Effector memory CD8-positive, alpha-beta T cell (primary cell): ENCODE results near the gene SLC25A11.

ENCODE experiments used
- ATAC-seq: fragments of 150-1000 bp; cut with Tn5 transposase; replicated peaks from 2 replicates; pipeline ENCODE4 v1.10.0; 2021; ENCODE audit warnings: mild to moderate bottlenecking, moderate library complexity
- DNase-seq, 3 experiments: peaks; one replicate each; pipeline ENCODE4 v3.0.0; 2021
- H3K27ac Mint-ChIP-seq, 2 donors: one replicate each; pipeline ENCODE4 v1.8.0; 2022; ENCODE audit warnings: mild to moderate bottlenecking in 2 of 2, mixed read lengths in 2 of 2, moderate library complexity in 2 of 2
- H3K27me3 Mint-ChIP-seq, 2 donors: one replicate each; pipeline ENCODE4 v1.8.0; 2022; ENCODE audit warnings: mixed read lengths in 2 of 2
- H3K36me3 Mint-ChIP-seq: one replicate; pipeline ENCODE4 v1.8.0; 2022; ENCODE audit warnings: mild to moderate bottlenecking, moderate library complexity, mixed read lengths; ENCODE audit not compliant: insufficient read depth
- H3K4me1 Mint-ChIP-seq, 2 donors: one replicate each; pipeline ENCODE4 v1.8.0; 2022; ENCODE audit warnings: low read depth in 2 of 2, mixed read lengths in 2 of 2
- H3K4me3 Mint-ChIP-seq, 2 donors: one replicate each; pipeline ENCODE4 v1.8.0; 2022; ENCODE audit warnings: mild to moderate bottlenecking in 2 of 2, mixed read lengths in 2 of 2, moderate library complexity in 2 of 2
- H3K9me3 Mint-ChIP-seq, 2 donors: one replicate each; pipeline ENCODE4 v1.8.0; 2022; ENCODE audit warnings: mixed read lengths in 2 of 2

Gene SLC25A11

DNA sequence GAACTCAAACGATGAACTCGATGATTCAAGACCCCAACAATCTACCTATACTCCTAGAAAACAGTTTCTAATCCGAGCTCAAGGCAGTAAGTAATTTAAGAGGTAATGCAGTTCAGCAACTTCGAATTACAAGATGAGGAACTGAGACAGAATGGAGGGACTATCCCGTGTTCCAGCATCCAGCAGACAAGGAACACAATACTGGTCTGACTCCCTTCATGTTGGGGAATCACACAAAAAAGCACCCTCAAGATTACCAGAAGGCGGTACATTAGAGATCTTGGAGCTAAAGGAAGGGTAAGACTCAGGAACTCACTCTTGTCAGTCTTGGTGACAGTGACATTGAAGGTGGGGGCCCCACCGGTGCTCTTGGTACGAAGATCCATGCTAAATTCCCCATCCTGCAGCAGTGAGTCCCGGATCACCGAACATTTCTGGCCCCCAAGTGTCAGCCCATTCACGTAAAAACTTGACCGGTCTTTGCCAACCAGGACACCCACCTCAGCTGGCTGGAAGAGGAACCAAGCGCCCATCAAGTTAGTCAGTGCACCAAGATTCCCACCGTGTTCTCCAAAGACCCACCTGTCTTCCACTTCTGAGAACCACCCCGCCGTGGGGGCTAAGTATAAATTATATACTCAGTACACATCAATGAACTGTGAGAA lies 6.6 kb upstream of the SLC25A11 start:
- peak overlapping the region; percentile 32 to 94 for H3K27ac Mint-ChIP-seq
- no peak for ATAC-seq
- no peaks in the 10 kb centered on the region for H3K27me3 Mint-ChIP-seq
- H3K4me1 Mint-ChIP-seq, result peaks cover 63 to 64% of the 10 kb centered on the region in 2 donors
- H3K9me3 Mint-ChIP-seq, result no peaks in the 10 kb centered on the region
- no peak for DNase-seq
- H3K4me3 Mint-ChIP-seq, result peak overlapping the region; percentile 94
- H3K36me3 Mint-ChIP-seq, result peaks cover 59% of the 10 kb centered on the region

GRCh38 chr17:4945944-4946280 lies 6.1 kb upstream of the SLC25A11 start:
- peak overlapping the region; percentile 94 for H3K4me3 Mint-ChIP-seq
- H3K27me3 Mint-ChIP-seq, result no peaks in the 10 kb centered on the region
- no peaks in the 10 kb centered on the region for H3K9me3 Mint-ChIP-seq

GRCh38 chr17:4945176-4945943 lies 5.5 kb upstream of the SLC25A11 start:
- Mint-ChIP-seq H3K27ac (peak overlapping the region; percentile 94 to 95), H3K27me3 (no peaks in the 10 kb centered on the region), H3K36me3 (peaks cover 68% of the 10 kb centered on the region), H3K4me3 (peak overlapping the region; percentile 94), H3K4me1 (peaks cover 61 to 63% of the 10 kb centered on the region in 2 donors), H3K9me3 (no peaks in the 10 kb centered on the region)
- DNase-seq, result peak; percentile 59 to 65 (median 61)
- peak; percentile 25 for ATAC-seq

More at GRCh38 chr17:4945944-4946280, 6.1 kb upstream of the SLC25A11 start:
- Mint-ChIP-seq H3K4me1 (peaks cover 64 to 65% of the 10 kb centered on the region in 2 donors), H3K27ac (peak overlapping the region; percentile 32 to 94), H3K36me3 (peaks cover 64% of the 10 kb centered on the region)
- no peak for DNase-seq
- ATAC-seq, result no peak

GRCh38 chr17:4944554-4945175 lies 4.8 kb upstream of the SLC25A11 start:
- DNase-seq (no peak), ATAC-seq (no peak)
- Mint-ChIP-seq H3K27me3 (no peaks in the 10 kb centered on the region), H3K4me1 (peaks cover 59 to 60% of the 10 kb centered on the region in 2 donors), H3K27ac (peak overlapping the region; percentile 94 to 95), H3K4me3 (peak overlapping the region; percentile 94), H3K36me3 (peaks cover 73% of the 10 kb centered on the region), H3K9me3 (no peaks in the 10 kb centered on the region)

- Mint-ChIP-seq H3K27me3 (no peaks in the 10 kb centered on the region), H3K9me3 (no peaks in the 10 kb centered on the region), H3K4me1 (peaks cover 62% of the 10 kb centered on the region in 2 donors), H3K27ac (peak overlapping the region; percentile 71 to 94), H3K4me3 (peak overlapping the region; percentile 94), H3K36me3 (peaks cover 71% of the 10 kb centered on the region)
- ATAC-seq (peak; percentile 8), DNase-seq (peak in 2 of 3 experiments; percentile 35 to 39)
Observed at GRCh38 chr17:4944163-4944553, 4.3 kb upstream of the SLC25A11 start.

GRCh38 chr17:4942760-4943508 lies 3.1 kb upstream of the SLC25A11 start:
- H3K27me3 Mint-ChIP-seq, result no peaks in the 10 kb centered on the region
- no peak for ATAC-seq
- H3K36me3 Mint-ChIP-seq, result peaks cover 66% of the 10 kb centered on the region
- peak overlapping the region; percentile 94 for H3K4me3 Mint-ChIP-seq
- no peaks in the 10 kb centered on the region for H3K9me3 Mint-ChIP-seq
- peak overlapping the region; percentile 71 to 93 for H3K27ac Mint-ChIP-seq
- H3K4me1 Mint-ChIP-seq, result peaks cover 69 to 72% of the 10 kb centered on the region in 2 donors
- DNase-seq, result no peak

GRCh38 chr17:4941319-4941610 lies 1.4 kb upstream of the SLC25A11 start:
- no peaks in the 10 kb centered on the region for H3K27me3 Mint-ChIP-seq
- peaks cover 60% of the 10 kb centered on the region for H3K36me3 Mint-ChIP-seq

GRCh38 chr17:4940555-4941318 lies 891 bp upstream of the SLC25A11 start:
- ATAC-seq (no peak), DNase-seq (no peak)
- Mint-ChIP-seq H3K4me1 (peaks cover 64% of the 10 kb centered on the region in 2 donors), H3K36me3 (peaks cover 58% of the 10 kb centered on the region), H3K9me3 (no peaks in the 10 kb centered on the region), H3K27ac (peak overlapping the region; percentile 93), H3K27me3 (no peaks in the 10 kb centered on the region), H3K4me3 (peak overlapping the region; percentile 94)

More at GRCh38 chr17:4941319-4941610, 1.4 kb upstream of the SLC25A11 start:
- Mint-ChIP-seq H3K27ac (peak overlapping the region; percentile 93), H3K9me3 (no peaks in the 10 kb centered on the region), H3K4me1 (peaks cover 61 to 67% of the 10 kb centered on the region in 2 donors), H3K4me3 (peak overlapping the region; percentile 94)
- ATAC-seq (no peak), DNase-seq (no peak)

DNA sequence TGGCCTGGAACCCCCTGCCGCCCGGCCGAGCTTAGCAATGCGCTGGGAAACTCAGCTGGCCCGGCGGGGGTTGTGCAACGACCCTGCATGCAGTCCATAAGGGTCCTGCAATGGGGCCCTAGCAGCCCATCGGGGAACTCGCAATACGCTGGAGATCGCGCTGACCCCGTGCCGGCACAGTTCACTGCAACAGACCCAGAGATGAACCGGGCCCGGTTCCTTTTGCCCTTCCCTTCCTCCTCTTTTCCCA lies 375 bp downstream of the SLC25A11 start:
- H3K9me3 Mint-ChIP-seq, result no peaks in the 10 kb centered on the region
- DNase-seq, result no peak
- no peaks in the 10 kb centered on the region for H3K27me3 Mint-ChIP-seq
- peak overlapping the region; percentile 94 for H3K4me3 Mint-ChIP-seq
- peaks cover 54 to 55% of the 10 kb centered on the region in 2 donors for H3K4me1 Mint-ChIP-seq
- ATAC-seq, result peak; percentile 1
- H3K36me3 Mint-ChIP-seq, result peaks cover 46% of the 10 kb centered on the region
- peak overlapping the region; percentile 93 for H3K27ac Mint-ChIP-seq

DNA sequence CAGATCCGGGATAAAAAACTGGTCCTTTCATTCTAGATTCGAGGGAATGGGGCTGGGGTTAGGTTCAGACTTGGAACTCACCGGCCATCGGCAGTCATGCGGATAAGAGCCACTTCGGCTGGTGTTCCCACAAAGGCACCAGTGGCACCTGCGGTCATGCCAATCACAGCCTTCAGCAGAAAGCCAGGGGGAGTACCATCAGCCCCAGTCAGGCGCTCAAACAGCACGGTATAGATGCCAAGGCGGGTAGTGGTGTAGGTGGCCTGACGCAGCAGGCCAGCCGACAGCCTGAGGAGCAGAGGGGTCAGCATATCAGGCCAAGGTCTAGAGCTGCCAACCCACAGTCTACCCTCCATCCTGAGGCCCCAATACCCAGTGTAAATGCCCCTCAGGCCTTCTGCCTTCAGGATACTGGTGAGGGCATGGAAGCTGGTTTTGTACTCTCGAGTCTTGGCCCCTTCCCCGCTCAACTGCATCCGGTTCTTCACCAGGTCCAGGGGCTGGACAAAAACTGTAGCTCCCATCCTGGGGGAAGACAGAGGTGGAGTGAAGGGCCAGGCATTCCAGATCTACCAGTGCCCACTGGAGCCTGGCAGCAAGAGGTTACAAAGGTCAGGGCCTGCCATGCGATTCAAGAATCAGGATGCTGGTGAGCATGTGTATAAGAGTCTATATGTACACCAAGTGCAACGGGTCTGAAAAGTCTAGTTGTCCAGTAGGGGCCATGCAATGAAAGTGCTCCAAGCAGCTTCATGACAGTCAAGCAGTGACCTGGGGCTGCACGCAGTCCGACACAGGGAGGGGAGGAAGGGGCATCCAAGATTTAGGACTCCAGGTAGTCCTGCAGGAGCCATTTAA lies 929 bp downstream of the SLC25A11 start:
- H3K4me1 Mint-ChIP-seq, result peaks cover 54 to 55% of the 10 kb centered on the region in 2 donors

GRCh38 chr17:4938069-4938491 lies 1.8 kb downstream of the SLC25A11 start:
- peak overlapping the region in 1 of 2 donors; percentile 93 for H3K27ac Mint-ChIP-seq
- H3K4me3 Mint-ChIP-seq, result peak overlapping the region; percentile 94
- peaks cover 41% of the 10 kb centered on the region for H3K36me3 Mint-ChIP-seq
- no peaks in the 10 kb centered on the region for H3K9me3 Mint-ChIP-seq
- no peaks in the 10 kb centered on the region for H3K27me3 Mint-ChIP-seq
- ATAC-seq (no peak), DNase-seq (no peak)
- H3K4me1 Mint-ChIP-seq, result peaks cover 57 to 58% of the 10 kb centered on the region in 2 donors

More for the DNA sequence above, 929 bp downstream of the SLC25A11 start:
- no peak for ATAC-seq
- Mint-ChIP-seq H3K9me3 (no peaks in the 10 kb centered on the region), H3K27ac (peak overlapping the region; percentile 93), H3K27me3 (no peaks in the 10 kb centered on the region), H3K36me3 (peaks cover 48% of the 10 kb centered on the region), H3K4me3 (peak overlapping the region; percentile 94)
- DNase-seq, result no peak

- Mint-ChIP-seq H3K4me3 (peak overlapping the region in 1 of 2 donors; percentile 94), H3K9me3 (no peaks in the 10 kb centered on the region), H3K27me3 (no peaks in the 10 kb centered on the region), H3K27ac (no peak overlapping the region), H3K36me3 (peaks cover 38% of the 10 kb centered on the region), H3K4me1 (peaks cover 56 to 57% of the 10 kb centered on the region in 2 donors)
- no peak for ATAC-seq
- no peak for DNase-seq
Observed at GRCh38 chr17:4937553-4937952, 2.3 kb downstream of the SLC25A11 start.
